Body of pancreas (tissue), 4 donors: ENCODE data around the gene SNTB2. TPM values are rescaled to one million over a fixed set of nuclear protein-coding genes. Genes with fewer than 3 reads are reported as not detected.

Source experiments
- ATAC-seq: fragments of 150-250 bp; one replicate; pipeline ENCODE4 v1.9.1; 2016
- DNase-seq, 4 donors: peaks; one replicate each; pipeline ENCODE4 v3.0.0-alpha.2; 2019
- H3K27ac ChIP-seq, 4 donors: fragments of 200-600 bp; sonication (generic); 1 replicate in 3 of 4; 2 replicates in 1 of 4; pipeline versions ENCODE4 v1.5.1 to v1.6.1; 2016 to 2019; ENCODE audit warnings: mild to moderate bottlenecking in 1 of 4, mixed read lengths in 1 of 4, moderate library complexity in 1 of 4
- H3K27me3 ChIP-seq, 2 donors: fragments of 200-600 bp; sonication (generic); one replicate each; pipeline ENCODE4 v1.6.0; 2016; ENCODE audit warnings: mild to moderate bottlenecking in 1 of 2
- H3K36me3 ChIP-seq, 2 donors: fragments of 200-600 bp; sonication (generic); replicated peaks in 1 of 2; 2 replicates each; pipeline ENCODE4 v1.5.1; 2016; ENCODE audit warnings: low read depth in 2 of 2; ENCODE audit not compliant: insufficient read depth in 1 of 2
- H3K4me1 ChIP-seq: fragments of 200-600 bp; sonication (generic); one replicate; pipeline ENCODE4 v1.6.0; 2016
- H3K4me3 ChIP-seq, 2 donors: fragments of 200-600 bp; sonication (generic); 1 replicate in 1 of 2; 2 replicates in 1 of 2; pipeline ENCODE4 v1.5.1; 2016 to 2019
- H3K9me3 ChIP-seq, 3 donors: fragments of 200-600 bp; sonication (generic); 1 replicate in 2 of 3; 2 replicates in 1 of 3; pipeline ENCODE4 v1.5.1; 2016
- POLR2A ChIP-seq, 3 donors: fragments of 450-650 bp; IDR thresholded peaks; one replicate each; pipeline ENCODE4 v1.6.1; 2016; ENCODE audit warnings: antibody characterized with exemption in 3 of 3, mild to moderate bottlenecking in 2 of 3
- WGBS, 2 donors: methylation state at CpG; one replicate each; pipeline ENCODE4 v1.1.5; 2017; 5-methylcytosine and 5-hydroxymethylcytosine counted together
- intact Hi-C: fragments of 100-400 bp; cut with DNase I; formaldehyde crosslinking; loops from one replicate; pipeline ENCODE4 v1.15.1; 2023
- total RNA-seq, 2 donors: library from RNA; depleted of rRNA; stranded (reverse); fragments of >200 nt; gene quantifications; one replicate each; pipeline ENCODE4 v1.1.0, GENCODE V29; 2016
- TF ChIP-seq, protein P1 (sequence below), 7 experiments: fragments of 450-650 bp in 4 of 7; fragments of 200-600 bp in 3 of 7; sonication (generic) in 3 of 7; IDR thresholded peaks; one replicate each; pipeline ENCODE4 v1.5.1; 2016 to 2019; ENCODE audit warnings: antibody characterized with exemption in 7 of 7

The SNTB2 gene
- total RNA-seq, 2 donors from 2014 or later, result 11.2 to 13.5 TPM

GRCh38 chr16:69345923-69346322 lies 159.0 kb downstream of the SNTB2 start:
- no peak overlapping the region for H3K4me3 ChIP-seq
- peaks cover 27% of the 10 kb centered on the region for H3K4me1 ChIP-seq
- intact Hi-C loops, result no loop called here
- H3K9me3 ChIP-seq, result no peaks in the 10 kb centered on the region
- H3K27me3 ChIP-seq, result no peaks in the 10 kb centered on the region
- peaks cover 0 to 6% of the 10 kb centered on the region in 2 donors for H3K36me3 ChIP-seq
- DNase-seq (no peak), ATAC-seq (no peak)
- WGBS, 2 donors, result 72 to 76% methylated on average over 4 of the region's 4 CpGs
- TF ChIP-seq POLR2A (IDR thresholded peaks at IDR 0.05), result no peak
- TF ChIP-seq, protein P1, sequence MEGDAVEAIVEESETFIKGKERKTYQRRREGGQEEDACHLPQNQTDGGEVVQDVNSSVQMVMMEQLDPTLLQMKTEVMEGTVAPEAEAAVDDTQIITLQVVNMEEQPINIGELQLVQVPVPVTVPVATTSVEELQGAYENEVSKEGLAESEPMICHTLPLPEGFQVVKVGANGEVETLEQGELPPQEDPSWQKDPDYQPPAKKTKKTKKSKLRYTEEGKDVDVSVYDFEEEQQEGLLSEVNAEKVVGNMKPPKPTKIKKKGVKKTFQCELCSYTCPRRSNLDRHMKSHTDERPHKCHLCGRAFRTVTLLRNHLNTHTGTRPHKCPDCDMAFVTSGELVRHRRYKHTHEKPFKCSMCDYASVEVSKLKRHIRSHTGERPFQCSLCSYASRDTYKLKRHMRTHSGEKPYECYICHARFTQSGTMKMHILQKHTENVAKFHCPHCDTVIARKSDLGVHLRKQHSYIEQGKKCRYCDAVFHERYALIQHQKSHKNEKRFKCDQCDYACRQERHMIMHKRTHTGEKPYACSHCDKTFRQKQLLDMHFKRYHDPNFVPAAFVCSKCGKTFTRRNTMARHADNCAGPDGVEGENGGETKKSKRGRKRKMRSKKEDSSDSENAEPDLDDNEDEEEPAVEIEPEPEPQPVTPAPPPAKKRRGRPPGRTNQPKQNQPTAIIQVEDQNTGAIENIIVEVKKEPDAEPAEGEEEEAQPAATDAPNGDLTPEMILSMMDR (IDR thresholded peaks at IDR 0.05), result no peak
- H3K27ac ChIP-seq, result no peak overlapping the region

GRCh38 chr16:69346683-69347082 lies 159.7 kb downstream of the SNTB2 start:
- no peaks in the 10 kb centered on the region for H3K27me3 ChIP-seq
- peaks cover 0 to 5% of the 10 kb centered on the region in 2 donors for H3K36me3 ChIP-seq
- no peak overlapping the region for H3K27ac ChIP-seq
- intact Hi-C loops, result no loop called here
- peaks cover 27% of the 10 kb centered on the region for H3K4me1 ChIP-seq
- WGBS, 2 donors, result 79 to 81% methylated on average over 6 of the region's 6 CpGs
- no peak for TF ChIP-seq POLR2A (IDR thresholded peaks at IDR 0.05)
- TF ChIP-seq, protein P1 (IDR thresholded peaks at IDR 0.05), result no peak
- H3K9me3 ChIP-seq, result no peaks in the 10 kb centered on the region
- no peak overlapping the region for H3K4me3 ChIP-seq
- ATAC-seq, result no peak
- DNase-seq, result no peak

- Histone ChIP-seq H3K36me3 (peaks cover 0 to 2% of the 10 kb centered on the region in 2 donors), H3K4me3 (no peak overlapping the region), H3K27ac (no peak overlapping the region), H3K9me3 (no peaks in the 10 kb centered on the region), H3K4me1 (peaks cover 38% of the 10 kb centered on the region), H3K27me3 (no peaks in the 10 kb centered on the region)
- intact Hi-C loops, result no loop called here
- no peak for TF ChIP-seq POLR2A (IDR thresholded peaks at IDR 0.05)
- TF ChIP-seq, protein P1 (IDR thresholded peaks at IDR 0.05), result no peak
- DNase-seq (no peak), ATAC-seq (no peak)
- WGBS, 2 donors, result 94 to 95% methylated on average over 5 to 6 of the region's 6 CpGs
Measured at GRCh38 chr16:69348222-69348621, 161.3 kb downstream of the SNTB2 start.

DNA sequence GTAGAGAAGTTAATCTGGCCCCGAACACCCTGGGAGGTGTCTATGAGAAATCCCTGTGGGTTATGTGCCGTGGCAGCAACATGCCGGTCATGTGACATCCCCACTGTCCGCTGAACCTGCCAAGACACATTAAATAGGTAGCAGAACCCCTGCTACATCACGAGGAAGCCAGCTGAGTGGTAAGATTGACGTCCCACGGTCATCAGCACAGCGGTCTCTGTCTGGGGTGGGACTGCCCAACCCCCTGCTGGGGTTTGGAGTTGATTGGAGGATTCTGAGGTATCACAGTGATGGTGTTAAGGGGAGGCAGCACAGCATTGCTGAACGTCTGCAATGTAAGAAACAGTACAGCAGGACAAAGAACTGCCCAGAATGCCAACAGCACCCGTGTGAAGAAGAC lies 162.6 kb downstream of the SNTB2 start:
- H3K27me3 ChIP-seq, result no peaks in the 10 kb centered on the region
- intact Hi-C loops, result no loop called here
- WGBS, 2 donors, result 39 to 54% methylated on average over 9 to 10 of the region's 10 CpGs
- peak overlapping the region in 2 of 4 donors; percentile 77 to 81 for H3K27ac ChIP-seq
- no peak for ATAC-seq
- H3K4me3 ChIP-seq, result no peak overlapping the region
- TF ChIP-seq POLR2A (IDR thresholded peaks at IDR 0.05), result no peak
- TF ChIP-seq, protein P1 (IDR thresholded peaks at IDR 0.05), result no peak
- H3K36me3 ChIP-seq, result peaks cover 0 to 2% of the 10 kb centered on the region in 2 donors
- DNase-seq, result no peak
- peaks cover 38% of the 10 kb centered on the region for H3K4me1 ChIP-seq
- H3K9me3 ChIP-seq, result no peaks in the 10 kb centered on the region

DNA sequence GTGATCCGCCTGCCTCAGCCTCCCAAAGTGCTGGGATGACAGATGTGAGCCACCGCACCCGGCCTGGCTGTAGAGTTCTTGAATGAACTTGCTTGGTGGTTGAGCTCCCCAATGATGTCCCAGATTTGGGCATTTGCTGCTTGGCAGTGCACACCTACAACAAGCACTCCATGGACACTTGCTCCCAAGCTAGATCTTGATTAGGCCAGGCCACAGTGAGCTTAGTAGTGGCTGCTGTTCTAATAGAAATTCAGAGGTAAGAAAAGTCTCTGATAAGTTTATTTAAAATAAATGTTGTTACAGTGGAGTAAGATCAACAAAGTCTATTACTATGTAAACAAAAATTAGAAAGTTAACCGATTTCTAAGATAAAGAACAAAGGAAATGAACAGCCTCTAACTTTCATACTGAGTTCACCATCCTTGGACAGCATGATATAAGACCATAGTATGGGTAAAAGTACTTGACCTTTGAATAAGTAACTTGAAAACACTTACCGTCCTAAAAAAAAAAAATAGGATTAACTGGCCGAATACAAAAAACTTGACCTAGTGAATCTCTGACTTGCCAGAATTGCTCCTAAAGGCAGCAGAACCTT lies 163.7 kb downstream of the SNTB2 start:
- Histone ChIP-seq H3K4me1 (peaks cover 38% of the 10 kb centered on the region), H3K9me3 (no peaks in the 10 kb centered on the region), H3K4me3 (peak overlapping the region; percentile 40 to 50), H3K27ac (peak overlapping the region; percentile 32 to 90 (median 79)), H3K36me3 (peaks cover 0 to 2% of the 10 kb centered on the region in 2 donors), H3K27me3 (no peaks in the 10 kb centered on the region)
- DNase-seq (peak in 3 of 4 donors; percentile 28 to 42 (median 32)), ATAC-seq (peak; percentile 26)
- TF ChIP-seq, protein P1 (IDR thresholded peaks at IDR 0.05), result no peak
- no peak for TF ChIP-seq POLR2A (IDR thresholded peaks at IDR 0.05)
- intact Hi-C loops, result no loop called here
- 26 to 28% methylated on average over 6 of the region's 6 CpGs for WGBS, 2 donors
